IPS-15b (cell line): Measurements from ENCODE around the gene SLC15A1.

ENCODE experiments used
- H3K27me3 ChIP-seq: one replicate; pipeline ENCODE4 v1.6.1; 2013; ENCODE audit warnings: low read length; ENCODE audit not compliant: control insufficient read depth, insufficient read depth
- H3K36me3 ChIP-seq: one replicate; pipeline ENCODE4 v1.6.1; 2013; ENCODE audit warnings: low read length; ENCODE audit not compliant: control insufficient read depth, insufficient read depth
- H3K4me1 ChIP-seq: one replicate; pipeline ENCODE4 v1.6.1; 2013; ENCODE audit warnings: mild to moderate bottlenecking, low read length; ENCODE audit not compliant: control insufficient read depth, insufficient read depth
- H3K4me3 ChIP-seq: one replicate; pipeline ENCODE4 v1.5.1; 2013; ENCODE audit warnings: low read depth, low read length
- H3K9ac ChIP-seq: one replicate; pipeline ENCODE4 v1.6.1; 2013; ENCODE audit warnings: low read depth, mild to moderate bottlenecking, low read length
- H3K9me3 ChIP-seq: one replicate; pipeline ENCODE4 v1.6.1; 2013; ENCODE audit warnings: mild to moderate bottlenecking, low read length; ENCODE audit not compliant: control insufficient read depth, insufficient read depth

SLC15A1 gene

DNA sequence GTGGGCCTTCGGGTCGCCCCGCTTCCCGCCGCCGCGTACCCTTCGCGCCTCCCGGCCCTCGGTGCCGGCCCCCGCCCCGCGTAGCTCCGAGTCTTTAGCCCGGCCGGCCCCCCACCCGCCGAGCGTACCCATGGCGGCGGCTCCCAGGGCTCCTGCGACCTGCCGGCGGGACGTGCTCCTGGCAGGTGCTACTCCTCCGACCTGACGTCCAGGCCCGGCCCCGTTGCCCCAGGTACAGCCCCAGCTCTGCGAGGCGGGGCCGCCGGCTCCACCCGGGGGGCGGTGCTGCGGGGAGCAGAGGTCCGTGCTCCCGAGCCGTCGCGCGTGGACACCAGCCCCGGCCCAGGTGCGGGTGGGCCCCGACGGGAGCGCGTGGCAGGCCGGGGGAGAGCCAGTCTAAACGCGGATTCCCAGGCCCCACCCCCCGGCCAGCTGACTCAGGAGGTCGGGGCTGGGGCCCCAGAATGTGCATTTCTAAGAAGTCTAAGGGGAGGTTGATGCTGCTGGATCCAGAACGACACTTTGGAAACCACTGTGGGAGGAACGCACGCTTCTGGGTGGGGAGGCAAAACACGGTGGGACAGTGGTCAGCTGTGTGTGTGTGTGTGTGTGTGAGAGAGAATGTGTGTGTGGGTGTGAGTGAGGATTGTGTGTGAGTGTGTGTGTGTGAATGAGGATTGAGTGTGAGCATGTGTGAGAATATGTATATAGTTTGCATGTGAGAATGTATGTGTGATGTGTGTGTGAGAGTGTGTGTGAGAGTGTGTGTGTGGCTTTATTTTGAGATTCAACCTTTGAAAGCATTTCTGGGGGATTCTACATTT, at the start of gene SLC15A1:
Gene SLC15A1 (minus strand): TSS at position 206 of the 824 bp plus-strand sequence. CDS start 74 bp downstream, at position 132.
- peak within 1 kb of the TSS; percentile 79 for H3K4me3 ChIP-seq
- peaks cover 15% of the 10 kb centered on the region for H3K27me3 ChIP-seq
- H3K9me3 ChIP-seq, result no peaks in the 10 kb centered on the region
- no peaks in the 10 kb centered on the region for H3K4me1 ChIP-seq
- H3K36me3 ChIP-seq, result no peaks in the 10 kb centered on the region
- H3K9ac ChIP-seq, result peak within 1 kb of the TSS; percentile 73

- Histone ChIP-seq H3K4me3 (no peak overlapping the region), H3K27me3 (no peaks in the 10 kb centered on the region), H3K9ac (no peak overlapping the region), H3K9me3 (no peaks in the 10 kb centered on the region), H3K36me3 (peaks cover 3% of the 10 kb centered on the region), H3K4me1 (no peaks in the 10 kb centered on the region)
These were observed 49.4 kb upstream of the SLC15A1 start for GRCh38 chr13:98801626-98802418.

DNA sequence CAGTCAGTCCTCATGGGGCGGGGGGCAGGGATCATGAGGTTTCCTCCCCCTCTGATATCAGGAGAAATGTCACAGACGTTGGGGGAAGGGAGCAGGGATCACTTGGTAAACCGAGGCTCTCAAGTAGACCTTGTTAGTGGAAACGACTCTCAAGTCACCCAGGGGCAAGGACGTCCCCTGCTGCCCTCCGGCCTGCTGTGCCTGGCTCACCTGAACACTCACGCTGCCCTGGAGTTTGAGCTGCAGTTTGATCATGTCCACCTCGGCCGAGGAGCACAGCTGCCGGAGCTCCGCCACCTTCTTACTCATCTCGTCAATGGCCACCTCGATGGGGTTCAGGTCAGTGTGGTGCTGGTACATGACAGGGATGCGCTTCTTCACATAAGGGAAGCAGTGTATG, 47.6 kb upstream of the SLC15A1 start:
- Histone ChIP-seq H3K9me3 (no peaks in the 10 kb centered on the region), H3K9ac (no peak overlapping the region), H3K27me3 (no peaks in the 10 kb centered on the region), H3K4me3 (no peak overlapping the region), H3K4me1 (no peaks in the 10 kb centered on the region), H3K36me3 (peaks cover 3% of the 10 kb centered on the region)

GRCh38 chr13:98798849-98799645, 46.6 kb upstream of the SLC15A1 start:
- Histone ChIP-seq H3K4me1 (no peaks in the 10 kb centered on the region), H3K4me3 (no peak overlapping the region), H3K27me3 (no peaks in the 10 kb centered on the region), H3K9ac (no peak overlapping the region), H3K9me3 (no peaks in the 10 kb centered on the region), H3K36me3 (no peaks in the 10 kb centered on the region)

GRCh38 chr13:98797456-98797855, 45.0 kb upstream of the SLC15A1 start:
- H3K9me3 ChIP-seq, result no peaks in the 10 kb centered on the region
- H3K27me3 ChIP-seq, result no peaks in the 10 kb centered on the region
- no peaks in the 10 kb centered on the region for H3K4me1 ChIP-seq
- H3K9ac ChIP-seq, result no peak overlapping the region
- H3K36me3 ChIP-seq, result no peaks in the 10 kb centered on the region
- no peak overlapping the region for H3K4me3 ChIP-seq

DNA sequence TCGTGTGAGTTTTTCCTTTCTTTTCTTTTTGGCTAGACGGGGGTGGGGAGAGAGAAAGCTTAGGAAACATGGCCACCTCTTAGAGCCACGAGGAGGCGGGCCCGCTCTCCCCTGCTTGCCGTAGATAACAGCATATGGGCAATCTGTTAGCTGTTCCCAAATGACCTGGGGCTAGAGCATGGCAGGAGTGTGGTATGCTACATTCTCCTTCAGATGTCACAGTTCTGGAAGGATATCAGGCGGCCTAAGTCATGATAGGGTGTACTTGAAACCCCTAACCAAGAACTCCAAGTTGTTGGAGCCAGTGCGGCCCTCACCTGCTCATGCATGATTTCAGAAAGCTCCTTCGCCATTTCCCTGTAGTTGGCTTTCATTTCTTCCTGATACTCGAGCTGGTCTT, 44.3 kb upstream of the SLC15A1 start:
- no peaks in the 10 kb centered on the region for H3K27me3 ChIP-seq
- no peak overlapping the region for H3K4me3 ChIP-seq
- H3K4me1 ChIP-seq, result no peaks in the 10 kb centered on the region
- H3K9me3 ChIP-seq, result no peaks in the 10 kb centered on the region
- no peak overlapping the region for H3K9ac ChIP-seq
- no peaks in the 10 kb centered on the region for H3K36me3 ChIP-seq

- no peak overlapping the region for H3K4me3 ChIP-seq
- no peaks in the 10 kb centered on the region for H3K9me3 ChIP-seq
- no peaks in the 10 kb centered on the region for H3K36me3 ChIP-seq
- H3K9ac ChIP-seq, result no peak overlapping the region
- H3K4me1 ChIP-seq, result no peaks in the 10 kb centered on the region
- no peaks in the 10 kb centered on the region for H3K27me3 ChIP-seq
These were observed 43.7 kb upstream of the SLC15A1 start for GRCh38 chr13:98796191-98796590.

GRCh38 chr13:98795220-98795619, 42.7 kb upstream of the SLC15A1 start:
- H3K27me3 ChIP-seq, result no peaks in the 10 kb centered on the region
- H3K36me3 ChIP-seq, result no peaks in the 10 kb centered on the region
- H3K4me3 ChIP-seq, result no peak overlapping the region
- H3K9me3 ChIP-seq, result no peaks in the 10 kb centered on the region
- H3K4me1 ChIP-seq, result no peaks in the 10 kb centered on the region
- no peak overlapping the region for H3K9ac ChIP-seq

GRCh38 chr13:98794498-98794897, 42.0 kb upstream of the SLC15A1 start:
- no peak overlapping the region for H3K4me3 ChIP-seq
- no peaks in the 10 kb centered on the region for H3K36me3 ChIP-seq
- H3K4me1 ChIP-seq, result no peaks in the 10 kb centered on the region
- H3K9ac ChIP-seq, result no peak overlapping the region
- no peaks in the 10 kb centered on the region for H3K27me3 ChIP-seq
- no peaks in the 10 kb centered on the region for H3K9me3 ChIP-seq

GRCh38 chr13:98792785-98793495, 40.5 kb upstream of the SLC15A1 start:
- H3K9me3 ChIP-seq, result no peaks in the 10 kb centered on the region
- H3K4me1 ChIP-seq, result no peaks in the 10 kb centered on the region
- no peaks in the 10 kb centered on the region for H3K36me3 ChIP-seq
- H3K27me3 ChIP-seq, result no peaks in the 10 kb centered on the region
- H3K9ac ChIP-seq, result no peak overlapping the region
- no peak overlapping the region for H3K4me3 ChIP-seq

GRCh38 chr13:98792321-98792720, 39.8 kb upstream of the SLC15A1 start:
- Histone ChIP-seq H3K36me3 (no peaks in the 10 kb centered on the region), H3K27me3 (no peaks in the 10 kb centered on the region), H3K9me3 (no peaks in the 10 kb centered on the region), H3K4me1 (no peaks in the 10 kb centered on the region), H3K9ac (no peak overlapping the region), H3K4me3 (no peak overlapping the region)
